ENCODE results near the gene SHD. TPM values are rescaled to one million over a fixed set of nuclear protein-coding genes. Genes with fewer than 3 reads are reported as not detected.

Gene SHD
- total and polyA plus RNA-seq, 2 of the 13 experiments (the other 11 are each of a cell fraction or from before 2014, with no cell fraction given), result 0.11 to 0.20 TPM

DNA sequence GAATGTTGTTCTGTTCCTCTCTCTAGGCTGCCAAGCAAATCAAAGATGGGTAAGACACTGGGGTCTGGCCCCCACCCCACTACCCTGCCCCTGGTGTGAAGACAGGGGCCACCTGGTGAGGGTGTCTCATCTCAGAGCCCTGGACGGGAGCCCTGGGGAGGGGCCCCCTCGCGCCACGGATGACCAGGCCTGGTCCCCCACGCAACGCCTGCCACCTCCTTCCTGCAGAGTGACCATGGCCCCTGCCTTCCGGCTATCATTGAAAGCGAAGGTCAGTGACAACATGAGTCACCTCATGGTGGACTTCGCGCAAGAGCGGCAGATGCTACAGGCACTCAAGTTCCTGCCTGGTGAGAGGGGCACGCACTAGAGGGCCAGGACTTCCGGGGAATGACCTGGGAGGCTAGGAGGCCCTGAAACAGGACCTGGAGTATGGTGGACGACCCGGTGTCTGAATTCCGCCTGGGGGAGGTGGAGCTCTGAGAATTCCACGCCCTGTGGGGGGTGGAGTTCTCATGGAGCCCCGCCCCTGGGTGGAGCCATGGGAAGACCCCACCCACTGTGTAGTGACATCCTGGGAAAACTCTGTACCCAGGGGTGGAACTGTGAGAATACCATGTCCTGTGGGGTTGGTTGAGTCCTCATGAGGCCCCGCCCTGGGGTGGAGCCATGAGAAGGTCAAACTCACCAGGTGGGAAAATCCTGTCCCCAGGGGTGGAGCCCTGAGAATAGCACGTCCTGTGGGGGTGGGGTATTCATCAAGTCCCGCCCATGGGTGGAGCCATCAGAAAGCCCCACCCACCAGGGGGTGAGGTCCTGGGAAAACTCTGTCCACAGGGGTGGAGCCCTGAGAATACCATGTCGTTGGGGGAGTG, 31.4 kb downstream of the SHD start (continued):
- TF ChIP-seq, protein P1, sequence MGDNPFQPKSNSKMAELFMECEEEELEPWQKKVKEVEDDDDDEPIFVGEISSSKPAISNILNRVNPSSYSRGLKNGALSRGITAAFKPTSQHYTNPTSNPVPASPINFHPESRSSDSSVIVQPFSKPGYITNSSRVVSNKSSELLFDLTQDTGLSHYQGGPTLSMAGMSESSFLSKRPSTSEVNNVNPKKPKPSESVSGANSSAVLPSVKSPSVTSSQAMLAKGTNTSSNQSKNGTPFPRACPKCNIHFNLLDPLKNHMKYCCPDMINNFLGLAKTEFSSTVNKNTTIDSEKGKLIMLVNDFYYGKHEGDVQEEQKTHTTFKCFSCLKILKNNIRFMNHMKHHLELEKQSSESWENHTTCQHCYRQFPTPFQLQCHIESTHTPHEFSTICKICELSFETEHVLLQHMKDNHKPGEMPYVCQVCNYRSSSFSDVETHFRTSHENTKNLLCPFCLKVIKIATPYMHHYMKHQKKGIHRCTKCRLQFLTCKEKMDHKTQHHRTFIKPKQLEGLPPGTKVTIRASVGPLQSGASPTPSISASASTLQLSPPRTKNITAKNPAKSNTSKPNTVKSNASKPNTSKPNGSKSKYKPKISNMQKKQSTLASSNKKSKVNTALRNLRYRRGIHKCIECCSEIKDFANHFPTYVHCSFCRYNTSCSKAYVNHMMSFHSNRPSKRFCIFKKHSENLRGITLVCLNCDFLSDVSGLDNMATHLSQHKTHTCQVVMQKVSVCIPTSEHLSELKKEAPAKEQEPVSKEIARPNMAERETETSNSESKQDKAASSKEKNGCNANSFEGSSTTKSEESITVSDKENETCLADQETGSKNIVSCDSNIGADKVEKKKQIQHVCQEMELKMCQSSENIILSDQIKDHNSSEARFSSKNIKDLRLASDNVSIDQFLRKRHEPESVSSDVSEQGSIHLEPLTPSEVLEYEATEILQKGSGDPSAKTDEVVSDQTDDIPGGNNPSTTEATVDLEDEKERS (CRISPR knock-in tag; IDR thresholded peaks at IDR 0.05), result peak; percentile 88
- TF ChIP-seq ZNF136 (CRISPR knock-in tag; IDR thresholded peaks at IDR 0.05; ENCODE audit: low read depth) (peak; percentile 88), KDM4B (CRISPR knock-in tag; IDR thresholded peaks at IDR 0.05) (peak; percentile 87; the same call in 1 of the 2 replicates), HOXA5 (CRISPR knock-in tag; IDR thresholded peaks at IDR 0.05) (peak; percentile 70), CEBPB (IDR thresholded peaks at IDR 0.05; ENCODE audit: borderline replicate concordance, low read depth, low read length) (0 out of 2 replicates have a peak, but pooled peaks have one; percentile 5), PAF1 (CRISPR knock-in tag; IDR thresholded peaks at IDR 0.05) (no peak), HNRNPLL (IDR thresholded peaks at IDR 0.05; ENCODE audit: low read depth, low read length, poor library complexity, severe bottlenecking) (peak; percentile 25), ZNF737 (CRISPR knock-in tag; IDR thresholded peaks at IDR 0.05; ENCODE audit: borderline replicate concordance) (no peak), KLF9 (CRISPR knock-in tag; IDR thresholded peaks at IDR 0.05; ENCODE audit: low read depth) (0 out of 2 replicates have a peak, but pooled peaks have one; percentile 71), ESRRA (CRISPR knock-in tag; IDR thresholded peaks at IDR 0.05; ENCODE audit: low read depth) (peak; percentile 99), ZNF468 (CRISPR knock-in tag; IDR thresholded peaks at IDR 0.05) (no peak), ZNF10 (CRISPR knock-in tag; IDR thresholded peaks at IDR 0.05; ENCODE audit: borderline replicate concordance, low read depth) (no peak), ZNF615 (CRISPR knock-in tag; IDR thresholded peaks at IDR 0.05; ENCODE audit: borderline replicate concordance) (no peak)
- TF ChIP-seq, protein P2, sequence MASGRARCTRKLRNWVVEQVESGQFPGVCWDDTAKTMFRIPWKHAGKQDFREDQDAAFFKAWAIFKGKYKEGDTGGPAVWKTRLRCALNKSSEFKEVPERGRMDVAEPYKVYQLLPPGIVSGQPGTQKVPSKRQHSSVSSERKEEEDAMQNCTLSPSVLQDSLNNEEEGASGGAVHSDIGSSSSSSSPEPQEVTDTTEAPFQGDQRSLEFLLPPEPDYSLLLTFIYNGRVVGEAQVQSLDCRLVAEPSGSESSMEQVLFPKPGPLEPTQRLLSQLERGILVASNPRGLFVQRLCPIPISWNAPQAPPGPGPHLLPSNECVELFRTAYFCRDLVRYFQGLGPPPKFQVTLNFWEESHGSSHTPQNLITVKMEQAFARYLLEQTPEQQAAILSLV (CRISPR knock-in tag; IDR thresholded peaks at IDR 0.05; ENCODE audit: borderline replicate concordance), result peak; percentile 92
- TF ChIP-seq, protein P3, sequence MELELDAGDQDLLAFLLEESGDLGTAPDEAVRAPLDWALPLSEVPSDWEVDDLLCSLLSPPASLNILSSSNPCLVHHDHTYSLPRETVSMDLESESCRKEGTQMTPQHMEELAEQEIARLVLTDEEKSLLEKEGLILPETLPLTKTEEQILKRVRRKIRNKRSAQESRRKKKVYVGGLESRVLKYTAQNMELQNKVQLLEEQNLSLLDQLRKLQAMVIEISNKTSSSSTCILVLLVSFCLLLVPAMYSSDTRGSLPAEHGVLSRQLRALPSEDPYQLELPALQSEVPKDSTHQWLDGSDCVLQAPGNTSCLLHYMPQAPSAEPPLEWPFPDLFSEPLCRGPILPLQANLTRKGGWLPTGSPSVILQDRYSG (CRISPR knock-in tag; IDR thresholded peaks at IDR 0.05), result 0 out of 2 replicates have a peak, but pooled peaks have one; percentile 35
- TF ChIP-seq, protein P4, sequence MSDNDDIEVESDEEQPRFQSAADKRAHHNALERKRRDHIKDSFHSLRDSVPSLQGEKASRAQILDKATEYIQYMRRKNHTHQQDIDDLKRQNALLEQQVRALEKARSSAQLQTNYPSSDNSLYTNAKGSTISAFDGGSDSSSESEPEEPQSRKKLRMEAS (IDR thresholded peaks at IDR 0.05), result peak; percentile 98
- TF ChIP-seq, protein P5, sequence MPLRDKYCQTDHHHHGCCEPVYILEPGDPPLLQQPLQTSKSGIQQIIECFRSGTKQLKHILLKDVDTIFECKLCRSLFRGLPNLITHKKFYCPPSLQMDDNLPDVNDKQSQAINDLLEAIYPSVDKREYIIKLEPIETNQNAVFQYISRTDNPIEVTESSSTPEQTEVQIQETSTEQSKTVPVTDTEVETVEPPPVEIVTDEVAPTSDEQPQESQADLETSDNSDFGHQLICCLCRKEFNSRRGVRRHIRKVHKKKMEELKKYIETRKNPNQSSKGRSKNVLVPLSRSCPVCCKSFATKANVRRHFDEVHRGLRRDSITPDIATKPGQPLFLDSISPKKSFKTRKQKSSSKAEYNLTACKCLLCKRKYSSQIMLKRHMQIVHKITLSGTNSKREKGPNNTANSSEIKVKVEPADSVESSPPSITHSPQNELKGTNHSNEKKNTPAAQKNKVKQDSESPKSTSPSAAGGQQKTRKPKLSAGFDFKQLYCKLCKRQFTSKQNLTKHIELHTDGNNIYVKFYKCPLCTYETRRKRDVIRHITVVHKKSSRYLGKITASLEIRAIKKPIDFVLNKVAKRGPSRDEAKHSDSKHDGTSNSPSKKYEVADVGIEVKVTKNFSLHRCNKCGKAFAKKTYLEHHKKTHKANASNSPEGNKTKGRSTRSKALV (CRISPR knock-in tag; IDR thresholded peaks at IDR 0.05), result peak; percentile 75; the same call in 1 of the 2 replicates
